Endothelial cell of umbilical vein (primary cell): Measurements from ENCODE around the gene CA11.
"Not testable (repeated sequence)": the region's sequence is repeated elsewhere in the genome, so short reads cannot be mapped to it uniquely, and the experiment has no call there.

ENCODE experiments used
- EZH2 ChIP-seq: IDR thresholded peaks from 2 replicates; pipeline ENCODE4 v1.6.1; 2012; ENCODE audit warnings: borderline replicate concordance, low read depth, mild to moderate bottlenecking, moderate library complexity, low read length, inconsistent platforms; ENCODE audit not compliant: severe bottlenecking
- FOS ChIP-seq: IDR thresholded peaks from 2 replicates; pipeline ENCODE4 v1.6.1; 2011; ENCODE audit warnings: mild to moderate bottlenecking, low read length, moderate library complexity, borderline replicate concordance; ENCODE audit not compliant: insufficient read depth
- GATA2 ChIP-seq: IDR thresholded peaks from 2 replicates; pipeline ENCODE4 v1.7.0; 2011; ENCODE audit warnings: low read depth, mild to moderate bottlenecking, moderate library complexity, mixed read lengths, low read length; ENCODE audit not compliant: insufficient read length, insufficient read depth
- JUN ChIP-seq: IDR thresholded peaks from 2 replicates; pipeline ENCODE4 v1.6.1; 2011; ENCODE audit warnings: borderline replicate concordance, low read depth; ENCODE audit not compliant: insufficient read length, insufficient read depth
- MYC ChIP-seq: IDR thresholded peaks from one replicate; pipeline ENCODE4 v1.6.1; 2011; ENCODE audit warnings: mild to moderate bottlenecking, low read depth, low read length
- POLR2A ChIP-seq: IDR thresholded peaks from 2 replicates; pipeline ENCODE4 v1.6.1; 2012; ENCODE audit warnings: low read depth, mild to moderate bottlenecking, control low read depth, low read length
- POLR2AphosphoS5 ChIP-seq: IDR thresholded peaks from 2 replicates; pipeline ENCODE4 v1.6.1; 2012; ENCODE audit warnings: low read depth, mild to moderate bottlenecking, control low read depth, low read length, moderate library complexity; ENCODE audit not compliant: insufficient read depth
- TF ChIP-seq, protein P1 (sequence below), 2 donors: IDR thresholded peaks; 1 replicate in 1 of 2; 2 replicates in 1 of 2; pipeline ENCODE4 v1.5.1; 2011; ENCODE audit warnings: low read length in 2 of 2, mild to moderate bottlenecking in 2 of 2, moderate library complexity in 2 of 2, control low read depth in 1 of 2, inconsistent platforms in 1 of 2, low read depth in 1 of 2; ENCODE audit not compliant: insufficient read depth in 1 of 2; ENCODE audit errors: extremely low read depth in 1 of 2
- TF ChIP-seq, protein P2 (sequence below): IDR thresholded peaks from 2 replicates; pipeline ENCODE4 v1.6.1; 2011; ENCODE audit not compliant: insufficient read depth, insufficient read length

DNA sequence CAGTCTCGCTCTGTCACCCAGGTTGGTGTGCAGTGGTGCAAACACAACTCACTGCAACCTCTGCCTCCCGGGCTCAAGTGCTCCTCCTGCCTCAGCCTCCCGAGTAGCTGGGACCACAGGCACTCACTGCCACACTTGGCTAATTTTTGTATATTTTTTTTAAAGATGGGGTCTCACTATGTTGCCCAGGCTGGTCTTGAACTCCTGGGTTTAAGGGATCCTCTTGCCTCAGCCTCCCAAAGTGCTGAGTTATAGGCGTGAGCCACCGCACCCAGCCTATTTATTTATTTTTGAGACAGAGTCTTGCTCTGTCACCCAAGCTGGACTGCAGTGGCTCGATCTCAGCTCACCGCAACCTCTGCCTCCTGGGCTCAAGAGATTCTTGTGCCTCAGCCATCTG, 40.6 kb upstream of the CA11 start:
- TF ChIP-seq, protein P1, sequence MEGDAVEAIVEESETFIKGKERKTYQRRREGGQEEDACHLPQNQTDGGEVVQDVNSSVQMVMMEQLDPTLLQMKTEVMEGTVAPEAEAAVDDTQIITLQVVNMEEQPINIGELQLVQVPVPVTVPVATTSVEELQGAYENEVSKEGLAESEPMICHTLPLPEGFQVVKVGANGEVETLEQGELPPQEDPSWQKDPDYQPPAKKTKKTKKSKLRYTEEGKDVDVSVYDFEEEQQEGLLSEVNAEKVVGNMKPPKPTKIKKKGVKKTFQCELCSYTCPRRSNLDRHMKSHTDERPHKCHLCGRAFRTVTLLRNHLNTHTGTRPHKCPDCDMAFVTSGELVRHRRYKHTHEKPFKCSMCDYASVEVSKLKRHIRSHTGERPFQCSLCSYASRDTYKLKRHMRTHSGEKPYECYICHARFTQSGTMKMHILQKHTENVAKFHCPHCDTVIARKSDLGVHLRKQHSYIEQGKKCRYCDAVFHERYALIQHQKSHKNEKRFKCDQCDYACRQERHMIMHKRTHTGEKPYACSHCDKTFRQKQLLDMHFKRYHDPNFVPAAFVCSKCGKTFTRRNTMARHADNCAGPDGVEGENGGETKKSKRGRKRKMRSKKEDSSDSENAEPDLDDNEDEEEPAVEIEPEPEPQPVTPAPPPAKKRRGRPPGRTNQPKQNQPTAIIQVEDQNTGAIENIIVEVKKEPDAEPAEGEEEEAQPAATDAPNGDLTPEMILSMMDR (IDR thresholded peaks at IDR 0.05; ENCODE audit: extremely low read depth in 1 of 2, insufficient read depth in 1 of 2, low read depth in 1 of 2, low read length in 2 of 2): not testable (repeated sequence)
- not testable (repeated sequence) for TF ChIP-seq EZH2, POLR2A, MYC, POLR2AphosphoS5, JUN, FOS, GATA2
- TF ChIP-seq, protein P2, sequence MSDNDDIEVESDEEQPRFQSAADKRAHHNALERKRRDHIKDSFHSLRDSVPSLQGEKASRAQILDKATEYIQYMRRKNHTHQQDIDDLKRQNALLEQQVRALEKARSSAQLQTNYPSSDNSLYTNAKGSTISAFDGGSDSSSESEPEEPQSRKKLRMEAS: not testable (repeated sequence)
